Stimulated activated CD4-positive, alpha-beta T cell treated with anti-CD3 and anti-CD28 coated beads, Interleukin-15, amount 100 ng/mL, for 48 hours (primary cell): Measurements from ENCODE around the gene FKBP1B.
"Not testable (repeated sequence)": the region's sequence is repeated elsewhere in the genome, so short reads cannot be mapped to it uniquely, and the experiment has no call there.

ENCODE experiments used
- DNase-seq, 2 donors: peaks; one replicate each; pipeline ENCODE4 v3.0.0-alpha.2; 2020; ENCODE audit warnings: low read depth in 2 of 2

FKBP1B gene

DNA sequence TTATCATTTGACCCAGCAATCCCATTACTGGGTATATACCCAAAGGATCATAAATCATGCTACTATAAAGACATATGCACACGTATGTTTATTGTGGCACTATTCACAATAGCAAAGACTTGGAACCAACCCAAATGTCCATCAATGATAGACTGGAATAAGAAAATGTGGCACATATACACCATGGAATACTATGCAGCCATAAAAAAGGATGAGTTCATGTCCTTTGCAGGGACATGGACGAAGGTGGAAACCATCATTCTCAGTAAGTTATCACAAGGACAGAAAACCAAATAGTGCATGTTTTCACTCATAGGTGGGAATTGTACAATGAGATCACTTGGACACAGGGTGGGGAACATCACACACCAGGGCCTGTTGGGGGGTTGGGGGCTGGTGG is 51.2 kb downstream of the FKBP1B start:
- DNase-seq: not testable (repeated sequence)

DNA sequence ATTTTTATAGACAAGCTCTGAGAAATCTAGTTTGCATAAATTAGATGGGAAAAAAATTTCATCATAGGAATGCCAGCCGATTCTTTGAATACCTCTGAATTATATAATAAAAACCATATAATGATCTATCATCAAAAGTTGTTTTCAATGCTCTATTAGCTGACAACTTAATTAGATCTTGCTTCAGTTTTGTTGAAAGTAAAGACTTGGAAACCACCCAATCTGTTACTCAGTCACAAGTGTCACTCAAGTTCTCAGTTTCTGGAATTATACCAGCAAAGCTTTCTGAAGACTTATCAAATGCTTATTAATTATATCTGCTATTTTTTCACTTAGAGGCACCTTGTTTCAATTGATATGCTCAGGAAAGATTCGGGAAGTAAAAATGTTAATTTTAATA is 52.5 kb downstream of the FKBP1B start:
- DNase-seq: no peak

DNA sequence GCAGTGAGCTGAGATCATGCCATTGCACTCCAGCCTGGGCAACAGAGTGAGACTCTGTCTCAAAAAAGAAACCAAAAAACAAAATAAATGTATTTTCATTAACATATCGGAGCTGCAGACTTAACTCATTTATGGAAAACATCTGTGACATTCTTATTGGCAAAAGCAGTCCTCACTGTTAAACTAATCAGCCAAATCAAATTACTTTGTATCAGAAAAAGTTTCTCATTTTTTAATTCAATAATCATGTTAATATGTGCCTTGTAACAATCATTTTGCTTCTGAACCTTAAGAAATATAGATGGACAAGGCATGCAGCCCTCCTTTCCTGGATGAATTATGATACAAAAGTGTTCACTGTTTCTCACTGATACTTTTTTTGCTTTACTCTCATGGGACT is 53.1 kb downstream of the FKBP1B start:
- no peak for DNase-seq

DNA sequence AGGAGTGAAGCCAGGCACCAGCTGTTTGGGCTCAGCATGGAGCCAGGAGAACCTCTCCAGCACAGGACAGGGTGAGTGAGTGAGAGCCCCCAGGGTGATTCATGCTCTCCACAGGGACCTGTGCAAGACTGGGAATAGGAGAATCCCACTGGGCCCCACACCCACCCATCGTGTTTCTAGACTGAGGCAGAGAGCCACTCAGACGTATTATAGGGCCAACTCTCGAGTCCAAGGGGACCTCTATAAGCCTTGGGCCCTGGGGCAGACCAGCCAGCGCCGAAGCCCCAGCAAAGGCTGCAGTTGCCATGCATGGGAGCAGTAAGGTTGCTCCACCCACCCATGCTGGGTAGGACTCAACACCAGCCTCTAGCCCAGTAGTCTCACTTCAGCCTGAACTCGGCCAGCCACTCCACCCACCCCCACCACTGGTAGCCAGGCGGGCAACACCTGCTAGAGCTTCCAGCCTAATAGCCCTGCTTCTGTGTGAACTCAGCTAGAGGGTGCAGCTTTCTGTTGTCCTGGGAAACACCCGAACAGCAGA is 54.6 kb downstream of the FKBP1B start:
- no peak for DNase-seq

DNA sequence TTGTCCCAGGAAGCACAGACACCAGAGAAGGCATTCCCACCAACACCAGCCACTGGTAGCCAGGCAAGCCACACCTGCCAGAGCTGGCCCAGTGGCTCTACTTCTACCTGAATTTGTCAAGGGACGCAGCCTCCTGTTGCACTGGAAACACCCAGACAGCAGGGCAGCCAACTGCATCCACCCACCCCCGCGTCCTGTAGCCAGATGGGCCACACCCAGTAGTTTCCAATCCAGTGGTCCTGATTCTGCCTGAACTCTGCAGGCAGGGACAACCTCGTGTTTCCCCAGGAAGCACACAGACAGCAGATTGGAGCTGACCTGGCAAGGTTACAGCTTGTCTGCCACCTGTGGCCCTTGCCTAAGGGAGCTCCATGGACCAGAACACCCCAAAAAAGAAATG is 55.4 kb downstream of the FKBP1B start:
- no peak for DNase-seq

DNA sequence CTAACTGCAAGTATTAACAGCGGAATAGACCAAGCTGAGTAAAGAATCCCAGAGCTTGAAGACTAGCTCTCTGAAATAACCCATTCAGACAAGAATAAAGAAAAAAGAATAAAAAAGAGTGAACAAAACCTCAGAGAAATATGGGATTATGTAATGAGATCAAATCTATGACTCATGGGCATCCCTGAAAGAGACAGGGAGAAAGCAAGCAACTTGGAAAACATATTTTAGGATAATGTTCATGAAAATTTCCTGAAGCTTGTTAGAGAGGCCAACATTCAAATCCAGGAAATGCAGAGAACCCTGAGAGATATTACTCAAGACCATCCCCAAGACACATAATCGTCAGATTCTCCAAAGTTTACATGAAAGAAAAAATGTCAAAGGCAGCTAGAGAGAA is 56.3 kb downstream of the FKBP1B start:
- no peak for DNase-seq

DNA sequence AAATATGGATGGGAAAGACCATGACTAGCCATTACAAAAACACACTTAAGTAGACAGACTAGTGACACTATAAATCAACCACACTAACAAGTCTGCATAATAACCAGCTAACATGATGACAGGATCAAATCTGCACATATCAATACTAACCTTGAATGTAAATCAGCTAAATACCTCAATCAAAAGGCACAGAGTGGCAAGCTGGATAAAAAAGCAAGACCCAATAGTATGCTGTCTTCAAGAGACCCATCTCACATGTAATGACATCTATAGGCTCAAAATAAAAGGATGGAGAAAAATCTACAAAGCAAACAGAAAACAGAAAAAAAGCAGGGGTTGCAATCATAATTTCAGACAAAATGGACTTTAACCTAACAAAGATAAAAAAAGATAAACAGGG is 57.2 kb downstream of the FKBP1B start:
- DNase-seq: no peak

DNA sequence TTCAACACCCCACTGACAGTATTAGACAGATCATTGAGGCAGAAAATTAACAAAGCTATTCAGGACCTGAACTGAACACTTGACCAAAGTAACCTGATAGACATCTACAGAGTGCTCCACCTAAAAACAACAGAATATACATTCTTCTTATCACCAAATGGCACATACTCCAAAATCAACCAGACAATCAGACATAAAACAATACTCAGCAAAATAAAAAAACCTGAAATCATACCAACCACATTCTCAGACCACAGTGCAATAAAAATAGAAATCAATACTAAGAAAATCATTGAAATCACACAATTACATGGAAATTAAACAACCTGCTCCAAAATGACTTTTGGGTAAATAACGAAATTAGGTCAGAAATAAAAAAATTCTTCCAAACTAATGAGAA is 57.8 kb downstream of the FKBP1B start:
- no peak for DNase-seq

DNA sequence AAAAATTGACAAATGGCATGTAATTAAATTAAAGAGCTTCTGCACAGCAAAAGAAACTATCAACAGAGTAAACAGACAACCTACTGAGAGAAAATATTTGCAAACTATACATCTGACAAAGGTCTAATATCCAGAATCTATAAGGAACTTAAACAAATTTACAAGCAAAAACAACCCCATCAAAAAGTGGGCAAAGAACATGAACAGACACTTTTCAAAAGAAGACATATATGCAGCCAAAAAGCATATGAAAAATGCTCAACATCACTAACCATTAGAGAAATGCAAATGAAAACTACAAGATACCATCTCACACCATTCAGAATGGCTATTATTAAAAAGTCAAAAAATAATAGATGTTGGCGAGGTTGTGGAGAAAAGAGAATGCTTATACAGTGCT is 59.9 kb downstream of the FKBP1B start:
- not testable (repeated sequence) for DNase-seq

DNA sequence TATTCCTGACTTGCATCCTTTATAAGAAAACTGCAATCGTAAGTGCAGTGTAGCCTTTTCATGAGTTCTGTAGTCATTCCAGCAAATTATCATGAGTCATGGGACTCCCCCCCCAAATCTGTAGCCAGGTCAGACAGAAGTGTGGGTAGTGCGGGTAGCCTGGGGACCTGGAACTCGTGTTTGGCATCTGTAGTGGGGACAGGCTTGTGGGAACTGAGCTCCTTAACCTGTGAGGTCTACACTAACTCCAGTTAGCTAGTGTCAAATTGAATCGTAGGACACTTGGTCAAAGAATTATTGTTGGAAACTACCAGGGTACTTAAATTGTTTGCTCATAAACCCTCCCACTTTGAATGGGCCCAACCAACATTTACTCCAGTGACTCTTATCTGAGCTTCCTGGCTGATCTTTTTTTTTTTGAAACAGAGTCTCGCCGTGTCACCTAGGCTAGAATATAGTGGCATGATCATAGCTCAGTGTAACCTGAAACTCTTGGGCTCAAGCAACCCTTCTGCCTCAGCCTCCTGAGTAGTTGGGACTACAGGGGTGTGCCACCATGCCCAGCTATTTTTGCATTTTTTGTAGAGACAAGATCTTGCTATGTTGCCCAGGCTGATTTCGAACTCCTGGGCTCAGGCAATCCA is 61.2 kb downstream of the FKBP1B start:
- DNase-seq: no peak

DNA sequence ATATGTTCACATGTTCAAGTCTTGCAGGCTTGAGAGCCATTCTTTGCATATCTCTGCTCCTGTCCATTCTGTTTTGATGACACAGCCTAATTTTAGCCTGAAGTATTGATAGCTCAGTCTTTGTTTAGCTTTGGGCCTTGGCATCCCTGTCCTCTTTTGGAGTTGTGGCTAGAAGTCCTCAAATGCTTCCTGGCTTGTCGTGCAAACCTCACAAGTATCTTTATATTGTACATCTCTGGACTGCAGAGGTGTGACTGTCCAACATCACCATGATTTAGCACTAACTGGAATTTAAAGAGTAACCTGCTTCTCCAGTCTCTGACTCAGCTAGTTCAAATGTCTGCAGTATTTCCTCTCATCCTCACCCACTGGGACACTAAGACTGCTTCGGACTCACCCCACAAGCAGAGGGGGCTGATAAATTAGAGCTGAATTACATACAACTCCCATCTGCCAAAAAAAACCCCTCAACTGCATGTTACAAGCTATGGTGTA is 61.9 kb downstream of the FKBP1B start:
- no peak for DNase-seq
